Middle frontal gyrus (tissue), 1 donor: ENCODE data around the gene DOK1.
A peak's percentile ranks its signal among the peaks of the same experiment; 100 is the strongest.

Source experiments
- DNase-seq: peaks from one replicate; pipeline ENCODE4 v3.0.0-alpha.2; 2015; ENCODE audit warnings: low spot score; ENCODE audit errors: extremely low spot score

DOK1 gene

GRCh38 chr2:74525717-74526648 is 28.5 kb upstream of the DOK1 start, which contains the start of gene DQX1:
Gene DQX1, minus strand, starts transcription at chr2:74526231. Its CDS starts 502 bp downstream, at chr2:74525729.
- no peak for DNase-seq

GRCh38 chr2:74526649-74527230 is 27.8 kb upstream of the DOK1 start:
- DNase-seq = no peak

DNA sequence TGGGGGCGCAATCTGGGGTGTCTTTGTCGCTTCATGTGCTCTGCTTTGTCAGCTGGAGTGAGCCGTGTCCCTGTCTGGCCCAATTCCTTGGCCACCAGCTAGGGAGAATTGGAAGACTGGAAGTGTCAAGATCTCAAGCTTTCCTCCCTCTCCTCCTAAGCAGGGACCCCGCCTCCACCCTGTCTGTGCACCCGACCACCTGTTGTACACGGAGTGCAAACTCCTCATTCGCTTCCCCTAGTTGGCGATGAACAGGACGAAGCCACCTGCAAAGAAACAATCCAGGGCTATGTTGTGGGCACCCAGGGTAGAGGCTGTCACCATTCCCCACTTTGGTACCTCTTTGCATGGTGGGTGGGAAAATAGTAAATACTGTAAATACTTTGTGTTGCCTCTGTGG is 26.8 kb upstream of the DOK1 start:
- DNase-seq = no peak

DNA sequence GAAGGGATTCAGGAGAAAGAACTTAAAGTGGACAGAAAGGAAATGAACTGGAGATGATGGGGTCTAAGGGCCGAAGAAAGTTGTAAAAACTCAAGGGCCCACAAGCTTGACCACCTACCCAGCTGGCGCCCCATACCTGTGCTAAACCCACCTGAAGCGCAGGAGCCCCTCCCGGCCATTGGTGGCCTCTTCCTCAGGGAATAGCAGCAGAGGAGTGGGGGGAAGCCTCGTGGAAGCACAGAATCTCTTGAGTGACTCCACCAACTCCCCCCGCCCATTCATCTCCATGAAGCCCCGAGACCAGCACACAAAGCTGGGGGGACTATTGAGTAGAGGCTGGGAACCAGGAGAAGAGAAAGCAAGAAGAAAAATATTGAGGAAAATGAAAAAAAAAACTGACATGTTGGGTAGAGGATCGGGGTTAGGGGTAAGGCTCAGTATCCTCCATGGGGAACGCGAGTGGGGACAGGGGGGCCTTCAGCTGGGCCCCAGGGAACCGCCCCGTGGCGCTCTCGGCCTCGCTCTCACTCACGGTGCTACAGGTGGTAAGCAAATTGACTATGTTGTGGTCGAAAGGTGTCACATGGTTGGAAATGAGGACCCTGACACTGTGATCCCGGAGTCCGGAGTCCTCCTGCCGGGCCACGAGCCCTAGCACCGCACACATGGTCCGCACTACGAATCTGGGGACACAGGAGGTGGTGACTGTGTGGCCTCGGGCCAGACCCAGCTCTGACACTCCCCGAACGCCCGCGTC is 25.7 kb upstream of the DOK1 start:
- DNase-seq = no peak

DNA sequence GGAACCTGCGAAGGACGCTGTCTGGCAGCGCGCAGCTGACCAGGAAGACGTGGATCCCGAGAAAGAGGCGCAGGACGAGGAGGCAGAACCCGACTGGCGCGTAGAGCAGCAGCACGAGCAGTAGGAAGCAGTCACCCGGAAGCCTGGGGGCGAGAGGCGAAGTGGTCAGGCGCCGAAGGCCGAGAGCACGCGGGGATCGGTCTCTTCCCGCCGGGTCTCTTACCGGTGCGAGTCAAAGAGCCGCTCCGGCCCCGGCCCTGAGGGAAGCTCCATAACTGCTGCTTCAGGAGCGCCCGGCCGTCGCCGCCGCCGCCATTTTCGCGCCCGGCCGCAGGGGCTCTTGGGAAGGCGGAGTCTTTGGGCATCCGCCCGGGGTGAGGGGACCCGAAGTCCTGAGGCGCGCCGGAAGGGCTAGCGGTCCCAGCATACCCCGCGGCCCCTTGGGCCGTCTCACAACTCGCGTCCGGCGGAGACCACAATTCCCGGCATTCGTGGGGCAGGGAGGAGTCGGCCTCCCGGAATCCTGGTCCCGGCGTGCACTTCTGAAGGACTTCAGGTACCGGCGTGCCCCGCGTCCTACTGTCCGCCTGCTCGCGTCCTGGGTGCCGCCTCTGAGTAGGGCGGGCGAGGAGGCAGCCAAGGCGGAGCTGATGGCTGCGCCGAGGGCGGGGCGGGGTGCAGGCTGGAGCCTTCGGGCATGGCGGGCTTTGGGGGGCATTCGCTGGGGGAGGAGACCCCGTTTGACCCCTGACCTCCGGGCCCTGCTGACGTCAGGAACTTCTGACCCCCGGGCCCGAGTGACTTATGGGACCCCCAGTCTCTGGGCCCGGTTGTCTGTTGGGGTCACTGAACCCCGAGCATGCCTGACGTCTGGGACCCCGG is 24.9 kb upstream of the DOK1 start, which contains the start of the genes AUP1 and HTRA2:
TSS of gene AUP1 (minus strand) at position 350 of the 882 bp plus-strand sequence. CDS start at position 273, 77 bp downstream.
TSS of gene HTRA2 (plus strand) at position 577 of the 882 bp plus-strand sequence. CDS start at position 651, 74 bp downstream.
- DNase-seq = peak; percentile 98

- no peak for DNase-seq
Observed at GRCh38 chr2:74530239-74531187, 24.0 kb upstream of the DOK1 start.

DNA sequence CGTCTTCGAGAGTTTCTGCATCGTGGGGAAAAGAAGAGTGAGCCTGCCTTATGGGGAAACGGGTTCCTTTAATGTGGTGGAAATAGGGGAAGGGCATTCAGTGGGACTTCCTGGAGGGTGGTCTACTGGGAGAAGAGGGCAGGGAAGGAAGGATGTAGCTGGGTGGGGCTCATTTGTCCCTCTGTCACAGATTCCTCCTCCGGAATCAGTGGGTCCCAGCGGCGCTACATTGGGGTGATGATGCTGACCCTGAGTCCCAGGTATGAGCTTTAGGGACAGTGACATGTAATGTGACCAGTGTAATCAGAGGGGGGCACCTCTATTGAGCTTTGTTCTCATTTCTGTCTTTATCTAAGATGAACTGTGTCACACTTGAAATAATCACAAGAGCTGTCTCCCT is 22.9 kb upstream of the DOK1 start:
- DNase-seq = no peak

- no peak for DNase-seq
Observed at GRCh38 chr2:74532222-74532621, 22.3 kb upstream of the DOK1 start.

DNA sequence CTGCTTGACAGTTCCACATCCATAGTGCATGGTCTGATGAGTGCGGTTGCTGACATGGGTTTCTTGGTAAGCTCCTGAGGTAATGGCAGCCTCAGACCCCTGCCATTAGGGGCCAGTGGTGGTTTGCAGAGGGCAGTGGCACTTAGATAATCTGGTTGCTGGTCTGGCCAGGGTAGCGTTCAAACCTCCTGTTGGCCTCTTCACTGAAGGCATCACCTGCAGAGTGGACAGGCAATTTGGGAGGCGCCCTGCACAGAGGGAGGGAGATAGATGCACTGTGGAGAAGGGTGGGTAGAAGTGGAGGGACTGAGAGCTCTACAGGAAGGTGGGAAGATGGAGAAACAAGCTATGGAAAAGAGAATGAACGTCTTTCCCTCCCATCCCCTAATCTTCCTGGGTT is 21.1 kb upstream of the DOK1 start:
- DNase-seq = no peak

GRCh38 chr2:74534411-74534810 is 20.1 kb upstream of the DOK1 start:
- DNase-seq = no peak

GRCh38 chr2:74535440-74535965 is 19.0 kb upstream of the DOK1 start:
- DNase-seq = no peak

- no peak for DNase-seq
Observed at GRCh38 chr2:74536166-74536950, 18.2 kb upstream of the DOK1 start.

DNA sequence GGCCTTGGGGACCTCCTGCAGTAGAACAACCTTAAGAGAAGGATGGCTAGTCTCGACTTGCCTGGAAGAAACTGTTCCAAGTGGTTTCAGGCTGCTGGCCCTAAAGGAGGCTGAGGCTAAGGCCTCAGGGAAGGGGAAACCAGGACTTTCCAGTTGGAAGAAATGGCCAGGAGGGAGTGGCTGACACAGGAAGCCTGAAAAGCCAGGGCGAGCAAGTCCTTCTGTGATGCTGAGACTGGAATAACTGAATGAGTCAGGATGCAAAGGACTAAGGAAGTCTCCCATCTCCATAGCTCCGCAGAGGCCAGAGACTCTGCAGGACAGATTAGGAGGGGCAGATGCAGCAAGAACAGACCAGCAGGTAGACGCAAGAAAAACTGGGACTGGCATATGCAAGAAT is 17.4 kb upstream of the DOK1 start:
- DNase-seq = no peak

DNA sequence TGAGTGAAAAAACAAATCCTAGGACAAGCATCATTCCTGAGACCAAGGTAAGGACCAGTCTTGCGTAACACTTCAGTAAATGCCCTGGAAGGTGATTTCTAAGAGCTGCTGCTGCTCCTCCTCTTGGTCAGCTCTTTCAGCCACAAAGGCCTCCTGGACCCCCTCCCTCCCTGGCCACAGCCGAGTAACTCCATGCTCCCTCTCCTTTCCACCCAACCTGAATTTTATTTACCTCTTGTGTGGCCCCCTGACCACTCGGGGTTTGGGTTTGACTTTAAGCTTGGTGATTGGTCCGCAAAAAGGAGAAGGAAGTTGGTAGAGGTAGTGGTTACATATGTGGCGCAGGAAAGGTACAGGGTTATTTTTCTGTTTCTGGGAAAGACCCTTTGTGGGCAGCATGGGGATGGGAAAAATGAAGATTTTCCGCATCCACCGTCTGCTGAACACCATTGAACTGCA is 15.6 kb upstream of the DOK1 start:
- no peak for DNase-seq

- DNase-seq = no peak
Observed at GRCh38 chr2:74540291-74540690, 14.2 kb upstream of the DOK1 start.

DNA sequence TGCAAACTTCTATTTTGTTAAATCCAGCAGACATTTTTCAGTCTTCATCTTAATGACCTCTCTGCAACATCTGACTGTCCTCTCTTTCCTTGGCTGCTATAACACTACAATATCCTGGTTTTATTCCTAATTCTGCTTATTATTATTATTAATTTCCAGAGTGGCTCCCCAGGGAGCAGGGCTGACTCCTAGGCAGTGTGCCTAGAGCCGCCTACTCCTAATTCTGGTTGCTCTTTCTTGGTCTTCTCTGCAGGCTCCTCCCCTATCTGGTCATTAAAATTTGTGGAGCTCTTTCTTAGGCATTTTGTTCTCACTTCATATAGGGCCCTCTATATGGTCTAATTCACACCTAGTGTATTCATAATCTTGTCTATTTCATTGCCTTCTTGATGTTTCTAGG is 11.5 kb upstream of the DOK1 start:
- DNase-seq = no peak

GRCh38 chr2:74544634-74545033 is 9.9 kb upstream of the DOK1 start:
- DNase-seq = no peak

DNA sequence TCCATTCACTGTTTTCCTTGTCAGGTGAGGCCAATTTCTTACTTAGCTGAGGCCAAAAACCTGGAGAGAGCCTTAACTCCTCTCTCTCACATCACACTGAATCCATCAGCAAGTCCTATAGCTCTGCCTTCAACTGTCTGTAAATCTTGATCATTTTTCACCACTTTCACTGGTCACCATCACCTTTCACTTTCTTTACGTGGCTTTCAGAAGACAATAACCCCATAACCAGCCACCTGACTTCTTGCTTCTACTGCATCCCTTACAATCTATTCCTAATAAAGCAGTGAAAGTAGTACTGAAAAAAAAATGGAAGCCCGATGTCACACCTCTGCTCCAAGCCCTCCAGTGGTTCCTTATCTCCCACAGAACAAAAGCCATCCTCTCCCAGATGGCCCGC is 8.5 kb upstream of the DOK1 start:
- DNase-seq = no peak
